GM23248 (cell line): Measurements from ENCODE around the gene EFNB2.

Experiments
- EZH2 ChIP-seq: fragments of 200-600 bp; sonication (generic); IDR thresholded peaks from 2 replicates; pipeline ENCODE4 v1.6.1; 2018; ENCODE audit warnings: antibody characterized with exemption, mild to moderate bottlenecking; ENCODE audit not compliant: insufficient read depth, poor library complexity, severe bottlenecking
- EZH2phosphoT487 ChIP-seq: fragments of 200-600 bp; sonication (generic); IDR thresholded peaks from 2 replicates; pipeline ENCODE4 v1.6.1; 2018; ENCODE audit warnings: antibody characterized with exemption, moderate library complexity, mild to moderate bottlenecking, low read depth; ENCODE audit not compliant: insufficient read depth

DNA sequence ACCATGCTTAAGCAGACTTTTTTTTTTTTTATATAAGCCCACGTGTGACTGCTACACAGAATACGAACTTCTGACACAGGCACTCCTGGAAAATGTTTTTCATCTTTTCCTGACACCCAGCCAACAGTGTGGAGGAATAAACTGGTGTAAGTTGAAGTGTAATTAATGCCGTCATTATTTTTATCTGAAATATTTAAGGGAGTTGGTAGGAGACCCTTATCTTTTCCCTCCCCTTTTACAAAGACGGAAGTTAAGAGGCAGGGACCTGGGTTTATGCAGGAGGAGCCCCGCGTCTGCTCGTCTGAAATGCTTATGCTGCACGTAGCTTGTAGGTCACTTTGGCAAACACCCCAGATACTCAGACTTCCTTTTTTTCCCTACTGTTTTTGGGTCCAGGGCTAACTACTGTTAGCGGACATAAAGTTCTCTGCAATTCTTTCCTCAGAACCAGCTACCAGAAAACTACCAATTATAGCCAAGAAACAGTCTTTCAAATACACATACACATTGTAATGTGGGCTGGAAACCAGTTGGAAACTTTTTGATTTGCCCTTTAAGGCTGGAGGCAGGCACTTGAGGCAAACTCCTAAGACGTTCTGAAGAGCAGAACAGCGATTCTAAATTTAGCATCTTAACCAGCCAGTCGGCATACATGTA, 50.8 kb downstream of the EFNB2 start:
- no peak for TF ChIP-seq EZH2
- TF ChIP-seq EZH2phosphoT487, result no peak
